Endodermal cell (in vitro differentiated cells): Measurements from ENCODE around the gene TCFL5. TPM values are rescaled to one million over a fixed set of nuclear protein-coding genes. Genes with fewer than 3 reads are reported as not detected.

Experiments
- DNase-seq: peaks from one replicate; pipeline ENCODE4 v3.0.0-alpha.2; 2017
- H3K27ac ChIP-seq: 2 replicates; pipeline ENCODE4 v1.5.1; 2013; ENCODE audit warnings: mild to moderate bottlenecking, low read depth, low read length, moderate library complexity
- H3K27me3 ChIP-seq: 2 replicates; pipeline ENCODE4 v1.6.1; 2013; ENCODE audit warnings: mild to moderate bottlenecking, low read length, moderate library complexity; ENCODE audit not compliant: insufficient read depth, control insufficient read depth, poor library complexity, severe bottlenecking
- H3K36me3 ChIP-seq: 2 replicates; pipeline ENCODE4 v1.7.0; 2013; ENCODE audit warnings: mild to moderate bottlenecking, low read length, moderate library complexity; ENCODE audit not compliant: control insufficient read depth, insufficient read depth
- H3K4me1 ChIP-seq: one replicate; pipeline ENCODE4 v1.7.0; 2013; ENCODE audit warnings: low read length; ENCODE audit not compliant: control insufficient read depth, insufficient read depth
- H3K4me3 ChIP-seq: 2 replicates; pipeline ENCODE4 v1.5.1; 2013; ENCODE audit warnings: mild to moderate bottlenecking, low read length, moderate library complexity
- H3K9ac ChIP-seq: 2 replicates; pipeline ENCODE4 v1.6.1; 2013; ENCODE audit warnings: mild to moderate bottlenecking, low read length, moderate library complexity; ENCODE audit not compliant: poor library complexity, severe bottlenecking; ENCODE audit errors: extremely low read depth
- H3K9me3 ChIP-seq: 2 replicates; pipeline ENCODE4 v1.6.1; 2013; ENCODE audit warnings: mild to moderate bottlenecking, low read length, moderate library complexity; ENCODE audit not compliant: control insufficient read depth
- H3K27ac Mint-ChIP-seq: 2 replicates; pipeline ENCODE4 v1.8.0; 2020; ENCODE audit warnings: mixed read lengths
- H3K27me3 Mint-ChIP-seq: 2 replicates; pipeline ENCODE4 v1.8.0; 2021; ENCODE audit warnings: mild to moderate bottlenecking, mixed read lengths; ENCODE audit not compliant: insufficient read depth
- H3K36me3 Mint-ChIP-seq: 2 replicates; pipeline ENCODE4 v1.8.0; 2020; ENCODE audit warnings: low read depth, mixed read lengths
- H3K4me1 Mint-ChIP-seq: 2 replicates; pipeline ENCODE4 v1.8.0; 2020; ENCODE audit warnings: mixed read lengths
- H3K4me3 Mint-ChIP-seq: 2 replicates; pipeline ENCODE4 v1.8.0; 2020; ENCODE audit warnings: mild to moderate bottlenecking, moderate library complexity, mixed read lengths
- H3K9me3 Mint-ChIP-seq: 2 replicates; pipeline ENCODE4 v1.8.0; 2020; ENCODE audit warnings: mild to moderate bottlenecking, mixed read lengths
- WGBS, 2 experiments: methylation state at CpG; one replicate each; pipeline versions ENCODE4 v1.1.5 to v1.1.7; 2013; ENCODE audit warnings: missing lambda C conversion rate in 2 of 2, mixed read lengths in 1 of 2; ENCODE audit not compliant: insufficient coverage in 1 of 2, insufficient read length in 1 of 2; 5-methylcytosine and 5-hydroxymethylcytosine counted together
- total RNA-seq, 2 donors: library from RNA; stranded (reverse); fragmentation: NEBNext Ultra II Directional in 1 of 2; extraction: Animal tissue kit (Norgen Biotek cat#: 25700) in 1 of 2; gene quantifications; 2 replicates in 1 of 2; 3 replicates in 1 of 2; pipeline ENCODE4 v1.2.1, GENCODE V29; 2021
- TF ChIP-seq, protein P1 (sequence below): fragments of 200-600 bp; sonication (generic); conservative IDR thresholded peaks from 2 replicates; pipeline ENCODE4 v1.5.0; 2021; ENCODE audit warnings: antibody characterized with exemption, mild to moderate bottlenecking

The TCFL5 gene
- total RNA-seq, 2 donors from 2014 or later = 15.8 to 17.4 TPM

DNA sequence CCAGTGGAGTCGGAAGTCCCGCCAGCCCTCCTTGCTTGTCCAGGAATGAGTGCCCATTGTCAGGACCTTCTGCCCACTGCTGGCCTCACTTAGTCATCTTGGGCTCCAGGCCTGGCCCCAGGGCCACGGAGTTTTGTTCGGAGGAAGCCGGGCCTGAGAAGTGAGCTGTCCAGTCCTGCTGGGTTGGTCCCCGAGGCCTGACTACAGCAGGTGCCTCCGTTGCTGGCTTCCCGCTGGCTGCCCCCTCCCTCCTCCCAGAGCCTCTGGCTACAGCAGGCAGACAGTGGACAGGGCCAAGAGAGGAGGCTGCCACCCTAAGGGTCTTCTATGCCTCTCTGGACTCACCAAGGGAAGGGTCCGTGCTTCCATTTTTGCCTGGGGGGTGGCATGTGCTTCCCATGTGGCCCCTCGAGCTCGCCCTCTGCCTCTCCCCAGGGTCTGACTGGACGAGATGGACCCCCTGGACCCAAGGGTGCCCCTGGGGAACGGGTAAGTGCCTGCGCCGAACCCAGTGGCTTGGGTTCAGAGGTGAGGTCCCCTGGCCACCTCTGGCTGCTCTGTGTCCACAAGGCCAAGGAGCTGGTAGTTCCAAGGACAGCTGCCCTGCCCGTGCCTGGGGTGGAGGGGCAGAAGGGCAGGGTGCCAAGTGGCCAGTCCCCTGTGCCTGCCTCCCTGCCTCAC lies 42.0 kb downstream of the TCFL5 start:
- no peak overlapping the region for H3K9ac ChIP-seq
- DNase-seq = no peak
- 88 to 90% methylated on average over 11 to 16 of the region's 16 CpGs for whole genome bisulfite sequencing, 2 experiments

DNA sequence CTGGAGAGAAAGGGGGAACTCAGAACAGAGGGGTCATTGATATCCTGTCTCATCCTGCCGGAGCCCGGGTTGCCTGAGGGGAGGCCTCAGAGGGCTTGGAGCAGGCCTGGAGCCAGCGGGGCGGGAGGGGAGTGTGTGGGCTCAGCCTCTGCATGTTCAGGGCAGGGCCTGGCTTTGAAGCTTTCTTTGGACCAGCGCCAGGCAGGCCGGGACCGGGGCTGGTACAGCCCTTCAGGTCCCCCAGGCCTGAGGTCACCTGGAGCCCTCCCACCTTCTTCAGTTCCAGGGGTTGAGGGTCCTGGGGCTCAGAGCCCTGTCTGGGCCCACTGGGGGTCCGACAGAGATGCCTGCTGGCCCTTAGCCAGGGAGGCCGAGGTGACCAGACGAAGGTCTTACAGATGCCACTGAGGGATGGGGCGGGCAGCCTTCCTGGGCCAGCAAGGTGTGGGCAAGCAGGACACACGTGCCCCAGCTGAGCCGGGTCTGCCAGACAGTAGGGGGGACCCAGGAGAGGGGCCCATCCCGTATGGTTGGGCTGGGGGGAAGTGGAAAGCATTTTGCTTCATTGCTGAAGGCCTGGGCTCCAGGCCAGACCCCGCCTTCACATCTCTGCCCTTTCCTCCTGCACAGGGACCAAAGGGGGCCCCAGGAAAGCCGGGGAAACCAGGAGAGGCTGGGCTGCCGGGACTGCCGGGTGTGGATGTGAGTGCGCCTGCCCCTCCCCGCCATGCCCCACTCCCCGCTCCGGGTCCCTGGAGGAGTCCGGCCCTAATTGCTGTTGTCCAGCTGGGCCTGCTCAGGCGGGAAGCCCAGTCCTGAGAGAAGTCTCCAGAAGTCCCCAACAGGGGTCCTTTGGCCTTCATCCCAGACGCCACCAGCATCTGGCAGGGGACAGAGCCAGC lies 42.8 kb downstream of the TCFL5 start:
- Mint-ChIP-seq H3K4me3 (peak overlapping the region; percentile 46), H3K27me3 (peaks cover 15% of the 10 kb centered on the region), H3K4me1 (peaks cover 23% of the 10 kb centered on the region), H3K36me3 (peaks cover 1% of the 10 kb centered on the region), H3K9me3 (no peaks in the 10 kb centered on the region), H3K27ac (no peak overlapping the region)
- H3K27me3 ChIP-seq = no peaks in the 10 kb centered on the region
- H3K9me3 ChIP-seq = no peaks in the 10 kb centered on the region
- peaks cover 7% of the 10 kb centered on the region for H3K36me3 ChIP-seq
- H3K27ac ChIP-seq = no peak overlapping the region
- no peak overlapping the region for H3K4me3 ChIP-seq
- TF ChIP-seq, protein P1, sequence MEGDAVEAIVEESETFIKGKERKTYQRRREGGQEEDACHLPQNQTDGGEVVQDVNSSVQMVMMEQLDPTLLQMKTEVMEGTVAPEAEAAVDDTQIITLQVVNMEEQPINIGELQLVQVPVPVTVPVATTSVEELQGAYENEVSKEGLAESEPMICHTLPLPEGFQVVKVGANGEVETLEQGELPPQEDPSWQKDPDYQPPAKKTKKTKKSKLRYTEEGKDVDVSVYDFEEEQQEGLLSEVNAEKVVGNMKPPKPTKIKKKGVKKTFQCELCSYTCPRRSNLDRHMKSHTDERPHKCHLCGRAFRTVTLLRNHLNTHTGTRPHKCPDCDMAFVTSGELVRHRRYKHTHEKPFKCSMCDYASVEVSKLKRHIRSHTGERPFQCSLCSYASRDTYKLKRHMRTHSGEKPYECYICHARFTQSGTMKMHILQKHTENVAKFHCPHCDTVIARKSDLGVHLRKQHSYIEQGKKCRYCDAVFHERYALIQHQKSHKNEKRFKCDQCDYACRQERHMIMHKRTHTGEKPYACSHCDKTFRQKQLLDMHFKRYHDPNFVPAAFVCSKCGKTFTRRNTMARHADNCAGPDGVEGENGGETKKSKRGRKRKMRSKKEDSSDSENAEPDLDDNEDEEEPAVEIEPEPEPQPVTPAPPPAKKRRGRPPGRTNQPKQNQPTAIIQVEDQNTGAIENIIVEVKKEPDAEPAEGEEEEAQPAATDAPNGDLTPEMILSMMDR = no peak
- no peak for DNase-seq
- peaks cover 6% of the 10 kb centered on the region for H3K4me1 ChIP-seq
- WGBS, 2 experiments = 91% methylated on average over 11 to 25 of the region's 25 CpGs
- no peak overlapping the region for H3K9ac ChIP-seq

More for the DNA sequence above, 42.0 kb downstream of the TCFL5 start:
- H3K36me3 ChIP-seq = peaks cover 7% of the 10 kb centered on the region
- no peak overlapping the region for H3K27ac Mint-ChIP-seq
- H3K4me1 ChIP-seq = peaks cover 13% of the 10 kb centered on the region
- H3K36me3 Mint-ChIP-seq = peaks cover 1% of the 10 kb centered on the region
- H3K27me3 ChIP-seq = no peaks in the 10 kb centered on the region
- H3K9me3 ChIP-seq = no peaks in the 10 kb centered on the region
- peaks cover 23% of the 10 kb centered on the region for H3K4me1 Mint-ChIP-seq
- TF ChIP-seq, protein P1 = no peak
- H3K4me3 Mint-ChIP-seq = no peak overlapping the region
- H3K27me3 Mint-ChIP-seq = peaks cover 15% of the 10 kb centered on the region
- H3K4me3 ChIP-seq = no peak overlapping the region
- no peak overlapping the region for H3K27ac ChIP-seq
- H3K9me3 Mint-ChIP-seq = no peaks in the 10 kb centered on the region

DNA sequence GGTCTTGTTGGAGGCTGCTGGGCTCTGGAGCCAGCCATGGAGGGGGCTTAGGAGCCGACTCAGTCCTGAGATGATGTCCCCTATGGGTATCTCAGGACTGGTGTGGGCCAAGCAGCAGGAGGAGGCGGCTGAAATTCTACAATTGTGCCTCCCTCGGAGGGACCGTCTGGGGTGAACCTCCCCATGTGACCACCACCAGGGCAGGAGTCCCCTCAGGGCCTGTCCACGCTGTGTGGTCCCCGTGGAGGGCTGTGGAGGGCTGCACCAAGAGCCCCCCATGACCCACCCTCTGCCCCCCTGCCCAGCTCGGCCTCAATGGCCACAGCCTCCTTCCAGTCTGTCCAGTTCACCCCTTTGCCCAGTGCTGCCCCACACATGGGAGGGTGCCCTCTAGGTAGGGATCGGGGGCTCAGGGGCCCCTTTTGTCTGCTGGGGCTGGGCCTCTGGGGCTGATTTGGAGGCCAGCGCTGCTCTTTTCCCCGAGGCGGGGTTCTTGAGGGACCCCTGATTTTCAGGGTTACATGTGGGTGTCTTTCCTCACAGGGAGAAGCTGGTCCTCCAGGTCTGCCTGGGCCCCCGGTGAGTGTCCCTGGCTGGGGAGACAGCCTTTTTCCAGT lies 43.5 kb downstream of the TCFL5 start:
- H3K4me1 ChIP-seq = no peaks in the 10 kb centered on the region
- peaks cover 15% of the 10 kb centered on the region for H3K27me3 Mint-ChIP-seq
- H3K4me1 Mint-ChIP-seq = peaks cover 18% of the 10 kb centered on the region
- peaks cover 5% of the 10 kb centered on the region for H3K36me3 ChIP-seq
- no peak overlapping the region for H3K27ac Mint-ChIP-seq
- peak overlapping the region; percentile 29 for H3K27ac ChIP-seq
- no peaks in the 10 kb centered on the region for H3K9me3 ChIP-seq
- H3K9me3 Mint-ChIP-seq = no peaks in the 10 kb centered on the region
- H3K27me3 ChIP-seq = no peaks in the 10 kb centered on the region
- peaks cover 1% of the 10 kb centered on the region for H3K36me3 Mint-ChIP-seq
- H3K4me3 ChIP-seq = peak overlapping the region; percentile 78
- TF ChIP-seq, protein P1 = no peak
- peak overlapping the region; percentile 34 for H3K9ac ChIP-seq
- no peak for DNase-seq
- WGBS, 2 experiments = 89 to 92% methylated on average over 11 to 12 of the region's 12 CpGs
- H3K4me3 Mint-ChIP-seq = peak overlapping the region; percentile 46
